NOMO-1 treated with DMSO at 0.1 percent for 48 hours (cell line): ENCODE measurements around the gene SLC26A4.

Source experiments
- DNase-seq: peaks from one replicate; lab custom pipeline; 2025; ENCODE audit not compliant: unreplicated experiment; lab: John Stamatoyannopoulos, UW

SLC26A4 gene

GRCh38 chr7:107659666-107660065 lies 962 bp upstream of the SLC26A4 start:
- no peak for DNase-seq

GRCh38 chr7:107661081-107661864 lies 645 bp downstream of the SLC26A4 start:
- DNase-seq = no peak

- DNase-seq = no peak
Measured at GRCh38 chr7:107661865-107662379, 1.3 kb downstream of the SLC26A4 start.

- DNase-seq = no peak
Measured at GRCh38 chr7:107663196-107663595, 2.6 kb downstream of the SLC26A4 start.

GRCh38 chr7:107666790-107667189 lies 6.2 kb downstream of the SLC26A4 start:
- DNase-seq = no peak

DNA sequence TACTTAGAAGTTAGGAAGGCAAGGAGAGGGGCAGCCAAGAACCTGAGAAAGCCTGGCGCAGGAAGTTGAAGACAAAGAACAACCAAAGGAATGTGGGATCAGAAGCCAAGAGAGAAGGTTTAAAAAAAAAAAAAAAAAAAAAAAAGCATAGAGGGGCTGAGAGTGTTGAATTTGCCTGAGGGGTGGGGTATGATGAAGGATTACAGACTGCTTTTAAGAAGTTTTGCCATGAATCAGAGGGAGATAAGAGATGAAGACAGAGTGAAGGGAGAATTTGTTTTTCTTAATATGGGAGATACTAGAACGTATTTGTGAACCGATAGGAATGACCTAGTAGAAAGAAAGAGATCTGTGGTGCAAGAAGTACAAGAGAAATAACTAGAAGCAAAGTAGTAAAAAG lies 6.7 kb downstream of the SLC26A4 start:
- no peak for DNase-seq

DNA sequence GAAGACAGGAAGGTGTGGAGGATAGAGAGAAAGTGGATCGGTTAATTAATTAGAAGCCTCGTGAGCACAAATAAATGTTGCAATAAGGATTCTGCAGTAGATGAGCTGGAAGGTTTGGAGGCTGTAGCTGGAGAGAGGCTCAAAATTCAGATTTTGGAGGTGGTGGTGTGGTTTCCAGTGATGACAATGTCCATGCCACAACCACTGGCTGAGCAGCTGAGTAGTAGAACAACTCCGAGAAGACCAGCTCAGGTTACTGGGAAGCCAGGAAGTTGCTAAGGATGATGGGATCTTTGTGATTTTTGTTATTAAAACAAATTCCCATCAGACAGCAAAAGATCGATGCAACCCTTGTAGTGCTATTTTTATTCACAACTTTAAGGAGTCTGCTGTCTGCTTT lies 7.7 kb downstream of the SLC26A4 start:
- DNase-seq = no peak

GRCh38 chr7:107672183-107672582 lies 11.6 kb downstream of the SLC26A4 start:
- DNase-seq = no peak

DNA sequence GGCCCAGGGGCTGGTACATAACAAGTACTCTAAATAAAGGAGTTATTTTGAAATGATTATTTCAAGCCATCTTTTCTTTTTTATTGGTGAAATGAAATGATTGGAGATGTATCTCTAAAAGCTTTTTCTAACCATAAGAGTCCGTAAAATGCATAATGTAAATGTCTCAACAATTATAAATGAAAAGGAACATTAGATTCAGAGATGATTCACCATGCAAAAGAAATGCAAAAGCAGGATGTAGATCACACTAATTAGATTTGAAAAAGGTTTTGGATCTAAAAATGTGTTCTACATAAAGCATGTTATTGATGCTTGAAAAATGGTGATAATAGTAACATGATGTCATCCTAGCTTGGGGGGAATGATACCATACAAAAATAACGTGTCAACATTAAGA lies 15.6 kb downstream of the SLC26A4 start:
- DNase-seq = no peak

GRCh38 chr7:107678110-107678753 lies 17.6 kb downstream of the SLC26A4 start:
- peak; percentile 21 for DNase-seq

DNA sequence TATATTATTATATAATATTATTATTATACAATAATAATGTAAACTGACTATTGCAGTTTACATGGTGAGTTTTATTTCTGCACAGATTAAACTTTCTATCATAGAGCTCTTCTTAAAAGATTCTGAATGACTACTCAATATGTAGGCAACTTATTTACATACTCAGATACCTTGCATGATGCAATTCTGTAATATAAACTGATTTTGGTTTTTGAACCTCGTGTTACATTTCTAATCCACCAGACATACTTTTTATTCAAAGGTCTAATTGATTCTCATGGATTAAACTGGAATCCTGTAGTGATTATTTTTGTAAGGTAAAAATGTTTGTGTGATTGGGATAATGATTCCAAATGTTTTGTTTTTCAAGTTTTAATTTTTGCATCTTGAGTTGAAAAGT lies 19.9 kb downstream of the SLC26A4 start:
- DNase-seq = no peak

DNA sequence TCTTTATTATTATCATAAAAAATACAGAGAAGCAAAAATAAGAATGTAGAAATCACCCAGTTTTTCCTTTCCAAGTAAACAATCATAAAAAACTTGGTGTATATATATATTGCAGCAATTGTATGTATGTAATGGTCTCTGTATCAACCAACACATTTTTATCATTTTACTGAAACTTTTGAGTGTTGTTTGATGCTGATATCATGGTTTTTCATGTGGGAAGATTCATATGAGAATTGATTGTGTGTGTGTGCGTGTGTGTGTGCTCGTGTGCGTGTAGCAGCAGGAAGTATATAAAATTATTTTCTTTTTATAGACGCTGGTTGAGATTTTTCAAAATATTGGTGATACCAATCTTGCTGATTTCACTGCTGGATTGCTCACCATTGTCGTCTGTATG lies 22.3 kb downstream of the SLC26A4 start:
- DNase-seq = no peak

GRCh38 chr7:107684287-107684686 lies 23.7 kb downstream of the SLC26A4 start:
- no peak for DNase-seq

GRCh38 chr7:107684947-107685463 lies 24.4 kb downstream of the SLC26A4 start:
- no peak for DNase-seq

GRCh38 chr7:107686816-107687387 lies 26.3 kb downstream of the SLC26A4 start:
- DNase-seq = no peak

GRCh38 chr7:107687656-107688055 lies 27.0 kb downstream of the SLC26A4 start:
- no peak for DNase-seq

DNA sequence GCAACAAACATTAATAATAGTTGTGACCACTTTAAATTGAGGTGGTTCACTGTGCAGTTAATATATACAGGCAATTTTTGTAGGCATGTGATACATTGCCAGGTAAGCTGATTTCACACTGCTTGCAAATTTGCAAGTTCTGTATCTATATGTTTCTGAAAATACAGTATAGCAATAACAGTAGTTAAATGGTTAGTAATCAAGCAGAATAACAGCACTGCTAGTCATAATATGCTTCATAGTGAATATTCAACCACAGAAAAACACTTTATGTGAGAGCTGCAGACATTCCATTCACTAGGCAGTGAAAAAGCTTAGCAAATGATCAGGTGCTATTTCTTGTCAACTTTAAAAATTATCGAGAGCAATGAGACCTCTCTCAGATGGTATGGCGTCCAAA lies 28.9 kb downstream of the SLC26A4 start:
- no peak for DNase-seq

DNA sequence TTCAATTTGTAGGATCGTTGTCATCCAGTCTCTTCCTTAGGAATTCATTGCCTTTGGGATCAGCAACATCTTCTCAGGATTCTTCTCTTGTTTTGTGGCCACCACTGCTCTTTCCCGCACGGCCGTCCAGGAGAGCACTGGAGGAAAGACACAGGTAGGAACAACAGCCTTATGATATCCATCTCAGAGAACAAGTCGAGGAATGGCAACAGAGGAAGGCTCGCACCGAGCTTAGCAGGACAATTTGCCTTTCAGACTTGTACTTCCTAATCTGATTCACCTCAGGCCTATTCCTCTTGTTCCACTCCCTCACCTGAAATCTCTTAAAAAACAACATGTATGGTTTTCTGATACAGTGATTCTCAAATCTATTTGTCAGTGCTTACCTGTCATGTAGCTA lies 29.5 kb downstream of the SLC26A4 start:
- DNase-seq = no peak

DNA sequence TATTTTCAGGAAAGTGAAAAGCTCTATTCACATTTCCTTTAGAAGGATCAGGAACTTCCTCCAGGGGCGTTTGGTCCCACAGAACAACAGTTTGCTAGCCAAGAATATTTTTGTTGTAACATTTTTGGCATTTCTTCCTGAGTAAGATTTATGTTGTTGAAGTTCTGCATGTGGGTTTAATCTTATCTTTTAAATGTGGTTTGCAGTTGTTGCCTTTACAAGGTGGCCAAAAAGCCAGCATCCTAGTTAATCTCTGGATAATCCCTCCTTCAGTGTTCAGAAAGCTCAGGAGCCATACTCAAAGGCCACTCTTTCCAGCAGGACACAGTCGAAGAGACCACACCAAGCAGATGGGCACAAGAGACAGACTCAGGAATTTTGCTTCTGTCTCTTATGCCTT lies 30.0 kb downstream of the SLC26A4 start:
- DNase-seq = no peak

- no peak for DNase-seq
Measured at GRCh38 chr7:107691716-107692115, 31.1 kb downstream of the SLC26A4 start.

DNA sequence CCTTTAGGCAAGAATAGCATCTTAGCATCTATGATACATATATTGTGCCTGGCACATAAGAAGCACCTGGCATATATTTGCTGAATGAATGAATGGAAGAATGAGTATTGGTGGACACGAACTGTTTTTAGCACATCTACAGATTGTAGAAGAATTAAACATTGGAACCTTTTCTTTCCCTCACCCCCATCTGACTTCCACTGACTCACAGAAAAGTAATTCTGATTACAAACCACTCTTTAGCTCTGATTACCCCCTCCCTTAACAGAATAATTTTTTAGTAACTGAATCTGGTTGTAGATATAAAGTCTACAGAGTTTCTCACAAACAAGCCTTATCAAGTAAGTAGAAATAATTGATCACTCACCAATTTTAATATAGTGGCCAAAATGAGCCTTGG lies 31.9 kb downstream of the SLC26A4 start:
- DNase-seq = no peak

GRCh38 chr7:107693396-107693795 lies 32.8 kb downstream of the SLC26A4 start:
- no peak for DNase-seq
